NCI-H128 (cell line): ENCODE data around the gene STYX.

ENCODE experiments used
- DNase-seq: peaks from one replicate; lab custom pipeline; 2025; ENCODE audit not compliant: unreplicated experiment; lab: John Stamatoyannopoulos, UW

STYX gene

DNA sequence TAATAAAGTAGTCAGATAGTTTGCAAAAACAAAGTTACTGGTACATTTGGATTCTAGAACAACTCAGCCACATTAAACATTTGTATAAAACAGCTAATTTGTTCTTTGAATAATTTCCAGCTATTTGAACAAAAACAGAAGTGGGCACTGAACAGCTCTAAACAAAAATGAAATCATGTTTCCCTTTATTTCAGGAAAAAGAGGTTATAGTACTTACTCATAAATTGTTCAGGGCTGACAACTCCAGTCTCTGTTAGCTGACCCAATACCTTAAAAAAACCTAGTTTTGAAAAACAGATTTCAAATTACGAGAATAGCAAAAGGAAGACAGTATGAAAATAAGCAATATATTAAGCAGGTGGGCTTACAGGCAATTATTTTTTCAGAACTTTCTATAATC, 53.2 kb downstream of the STYX start:
- no peak for DNase-seq

DNA sequence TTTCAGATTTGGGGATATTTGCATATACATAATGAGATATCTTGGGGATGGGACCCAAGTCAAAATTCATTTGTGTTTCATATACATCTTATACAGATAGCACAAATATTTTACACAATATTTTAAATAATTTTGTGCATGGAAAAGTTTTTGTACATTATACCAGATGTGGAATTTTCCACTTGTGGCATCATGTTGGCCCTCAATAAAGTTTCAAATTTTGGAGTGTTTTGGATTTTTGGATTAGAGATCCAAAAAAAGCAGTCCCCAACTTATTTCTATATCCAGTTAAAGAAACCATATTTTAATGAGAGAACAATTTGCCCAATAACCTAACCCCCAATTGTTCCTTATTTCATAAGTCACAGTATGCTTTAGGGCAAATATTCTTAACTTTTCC, 56.9 kb downstream of the STYX start:
- DNase-seq = no peak

DNA sequence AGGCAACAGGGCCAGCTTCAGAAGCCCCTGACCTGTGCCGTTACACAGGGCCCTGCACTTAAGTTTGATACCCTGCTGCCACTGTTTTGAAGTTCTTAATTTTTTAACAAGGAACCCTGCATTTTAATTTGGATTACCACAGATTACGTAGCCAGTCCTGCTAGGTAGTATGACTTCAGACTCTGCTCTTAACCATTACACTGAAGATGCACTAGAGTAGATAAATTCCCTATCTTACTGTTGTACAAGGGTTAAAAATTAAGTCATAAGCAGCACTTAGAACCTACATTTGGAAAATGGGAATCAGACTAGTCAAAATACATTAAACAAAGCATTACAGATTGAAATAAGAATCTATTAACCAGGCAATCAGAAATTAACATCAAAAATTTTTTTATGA, 59.2 kb downstream of the STYX start:
- DNase-seq = no peak

DNA sequence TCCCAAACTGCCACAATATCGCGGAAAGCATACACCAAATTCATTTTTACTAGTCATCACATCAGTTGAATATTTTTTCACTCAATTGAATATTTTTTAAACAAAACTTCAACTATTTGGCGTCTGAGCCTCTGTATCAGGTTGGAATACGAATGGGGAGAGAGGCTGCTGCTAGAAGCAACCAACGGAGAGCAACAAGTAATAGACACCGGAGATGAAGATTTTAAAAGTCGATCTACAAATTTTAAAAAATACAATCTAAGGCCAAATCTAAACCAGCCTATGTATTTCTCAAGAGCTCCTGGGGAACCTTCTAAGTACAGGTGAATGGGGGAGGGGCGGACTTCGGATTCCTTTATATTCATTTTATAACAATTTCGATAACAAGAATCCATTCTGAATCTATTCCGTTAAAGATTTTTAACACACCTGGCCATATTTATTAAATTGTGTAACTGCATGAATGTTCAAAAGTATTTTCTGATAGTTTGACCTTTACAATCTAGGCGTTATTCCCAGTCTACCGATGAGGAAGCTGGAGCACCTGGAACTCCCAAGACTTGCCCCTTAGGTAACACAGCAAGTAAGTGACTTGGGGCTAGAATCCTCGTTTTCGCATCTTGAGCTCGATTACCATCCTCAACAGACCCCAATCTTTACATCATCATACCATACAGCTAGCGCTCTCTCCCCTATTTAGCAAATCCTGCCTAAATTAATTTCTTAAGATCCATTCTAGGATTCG, 60.2 kb downstream of the STYX start:
- no peak for DNase-seq

- no peak for DNase-seq
These were observed 60.8 kb downstream of the STYX start for GRCh38 chr14:52790756-52791222.

- DNase-seq = peak; percentile 70
These were observed 61.5 kb downstream of the STYX start, which contains the start of gene GNPNAT1 for GRCh38 chr14:52791223-52792096. TSS of gene GNPNAT1 (minus strand) at chr14:52791607. CDS start at chr14:52784650, 6,957 bp downstream.

- DNase-seq = no peak
These were observed 62.1 kb downstream of the STYX start for GRCh38 chr14:52792097-52792415.

DNA sequence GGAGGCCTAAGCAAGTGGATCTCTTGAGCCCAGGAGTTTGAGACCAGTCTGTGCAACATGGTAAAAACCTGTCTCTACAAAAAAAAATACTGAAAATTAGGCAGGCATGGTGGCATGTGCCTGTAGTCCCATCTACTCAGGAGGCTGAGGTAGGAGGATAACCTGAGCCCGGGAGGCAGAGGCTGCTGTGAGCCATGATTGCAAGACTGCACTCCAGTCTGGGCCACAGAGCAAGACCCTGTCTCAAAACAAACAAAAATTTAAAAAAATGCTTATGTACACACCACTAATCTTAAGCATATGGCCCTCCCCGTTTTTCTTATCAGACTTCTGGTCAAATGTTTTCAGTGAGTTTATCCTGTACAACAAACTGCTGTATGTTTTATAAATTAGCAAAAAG, 63.1 kb downstream of the STYX start:
- no peak for DNase-seq

DNA sequence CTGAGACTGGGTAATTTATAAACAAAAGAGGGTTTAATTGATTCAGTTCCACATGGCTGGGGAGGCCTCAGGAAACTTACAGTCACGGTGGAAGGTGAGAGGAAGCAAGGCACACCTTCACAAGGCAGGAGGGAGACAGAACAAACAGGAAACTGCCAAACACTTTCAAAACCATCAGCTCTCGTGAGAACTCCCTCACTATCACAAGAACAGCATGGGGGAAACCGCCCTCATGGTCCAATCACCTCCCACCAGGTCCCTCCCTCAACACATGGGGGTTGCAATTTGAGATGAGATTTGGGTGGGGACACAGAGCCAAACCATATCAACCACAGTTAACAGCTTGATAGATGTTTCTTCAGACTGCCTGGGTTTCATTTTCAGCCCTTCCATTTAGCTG, 67.7 kb downstream of the STYX start:
- DNase-seq = no peak

- no peak for DNase-seq
These were observed 68.9 kb downstream of the STYX start for GRCh38 chr14:52798826-52799225.

DNA sequence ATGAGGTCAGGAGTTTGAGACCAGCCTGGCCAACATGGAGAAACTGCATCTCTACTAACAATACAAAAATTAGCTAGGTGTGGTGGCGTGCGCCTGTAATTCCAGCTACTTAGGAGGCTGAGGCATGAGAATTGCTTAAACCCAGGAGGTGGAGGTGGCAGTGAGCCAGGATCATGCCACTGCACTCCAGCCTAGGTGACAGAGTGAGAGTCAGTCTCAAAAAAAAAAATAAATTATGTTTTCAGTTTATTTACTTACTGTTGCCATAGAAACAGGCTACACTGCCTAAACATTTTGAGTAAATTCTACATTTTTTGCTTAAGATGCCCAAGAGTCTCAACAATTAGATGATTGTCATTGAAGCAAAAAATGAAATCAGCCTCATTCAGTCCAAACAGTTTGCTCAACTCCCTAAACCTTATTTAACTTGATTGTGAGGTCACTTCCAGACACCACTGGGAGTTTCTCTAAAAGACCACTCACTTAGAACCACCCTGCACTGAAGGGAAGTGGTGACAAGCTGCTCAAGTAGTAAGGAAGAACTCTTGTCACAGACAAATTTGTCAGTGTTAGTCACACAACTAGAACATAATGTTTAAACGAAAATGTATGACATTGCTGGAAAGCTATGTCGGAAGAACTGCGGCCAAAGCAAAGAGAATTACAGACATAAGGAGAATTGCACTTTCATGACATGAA, 71.2 kb downstream of the STYX start:
- no peak for DNase-seq

DNA sequence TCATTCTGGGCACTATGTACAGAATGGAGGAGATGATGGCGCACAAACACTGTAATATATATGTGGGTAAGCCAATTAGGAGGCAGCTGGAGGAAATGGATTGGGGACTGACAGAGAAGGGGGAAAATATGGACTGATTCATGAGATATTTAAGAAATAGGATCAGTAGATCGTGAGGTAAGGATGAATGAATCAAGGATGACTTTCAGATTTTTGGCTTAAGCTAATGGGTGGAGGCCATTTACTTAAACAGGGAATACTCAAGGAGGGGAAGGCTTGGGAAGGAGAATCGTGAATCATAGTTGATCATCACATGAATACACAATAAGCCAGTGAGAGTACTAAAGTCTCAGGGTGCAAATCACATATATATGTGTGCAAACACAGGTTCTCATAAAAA, 72.6 kb downstream of the STYX start:
- DNase-seq = no peak

- no peak for DNase-seq
These were observed 76.1 kb downstream of the STYX start for GRCh38 chr14:52806115-52806514.

- DNase-seq = no peak
These were observed 78.1 kb downstream of the STYX start for GRCh38 chr14:52808101-52808500.

DNA sequence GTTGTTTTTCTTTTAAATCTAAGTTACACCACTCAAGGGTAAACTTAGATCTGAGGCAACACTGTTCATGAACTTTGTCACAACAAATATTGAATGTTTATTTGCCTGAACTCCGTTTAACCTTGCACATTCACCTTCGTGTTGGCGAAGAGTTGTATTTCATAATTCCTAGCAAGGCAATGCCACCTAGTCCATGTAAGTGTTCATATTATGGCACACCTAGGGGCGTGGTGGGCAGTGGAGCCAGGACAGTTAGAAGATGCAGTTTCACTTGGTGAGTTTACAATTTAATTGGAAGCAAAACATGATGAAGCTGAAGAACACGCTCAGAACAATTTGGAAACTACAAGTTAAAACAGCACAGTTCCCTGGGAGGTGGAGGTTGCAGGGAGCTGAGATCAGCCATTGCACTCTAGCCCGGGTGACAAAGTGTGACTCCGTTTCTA, 91.9 kb downstream of the STYX start:
- no peak for DNase-seq

GRCh38 chr14:52824462-52824861, 94.5 kb downstream of the STYX start:
- DNase-seq = no peak
